K562 (cell line): ENCODE measurements around the gene SPIRE1. TPM values are rescaled to one million over a fixed set of nuclear protein-coding genes. Genes with fewer than 3 reads are reported as not detected.

Source experiments
- ATAC-seq: fragments of 200-7000 bp; cut with Tn5 transposase; 3 replicates; pipeline ENCODE4 v1.9.1; 2020; ENCODE audit warnings: moderate library complexity
- BruUV-seq: library from RNA; stranded (reverse); fragments of 400-500 nt; replicated peaks from 2 replicates; lab custom pipeline; 2021; lab: Mats Ljungman, UMichigan
- CTCF ChIA-PET: fragments of 300-600 bp; formaldehyde crosslinking; extraction: SDS; loops from one replicate; lab custom pipeline; 2021; ENCODE audit warnings: low intra/inter-chr PET ratio; lab: Yijun Ruan, JAX
- POLR2A ChIA-PET: fragments of 300-600, 350-650 bp; sonication (Branson Sonifier 250); formaldehyde crosslinking; extraction: SDS; loops from one replicate; lab custom pipeline; 2021; ENCODE audit warnings: antibody characterized with exemption, inconsistent platforms; lab: Yijun Ruan, JAX
- DNase-seq, 4 experiments: peaks; one replicate each; pipeline versions ENCODE4 v3.0.0 to v3.0.0-alpha.2; 2011 to 2018; ENCODE audit warnings: low spot score in 3 of 4, mixed read lengths in 3 of 4; ENCODE audit errors: extremely low read depth in 1 of 4
- FAIRE-seq: peaks from 2 replicates; lab custom pipeline; 2011; peaks lifted over from hg19 to GRCh38; lab: Jason Lieb, UNC
- H2AFZ ChIP-seq: 2 replicates; pipeline ENCODE4 v1.6.0; 2011; ENCODE audit warnings: low read depth, low read length, control low read depth, inconsistent platforms
- H3K27ac ChIP-seq: fragments of 200-600 bp; 3 replicates; pipeline ENCODE4 v1.8.0; 2011; ENCODE audit warnings: low read depth, mild to moderate bottlenecking, control low read depth, inconsistent platforms, low read length, moderate library complexity, mixed read lengths; ENCODE audit errors: extremely low read depth
- H3K27me3 ChIP-seq, 2 experiments: fragments of 300-600 bp in 1 of 2; 2 replicates in 1 of 2; 3 replicates in 1 of 2; pipeline versions ENCODE4 v1.6.0 to v1.8.0; 2011; ENCODE audit warnings: inconsistent platforms in 2 of 2, low read length in 2 of 2, mild to moderate bottlenecking in 1 of 2, mixed read lengths in 1 of 2, moderate library complexity in 1 of 2; ENCODE audit not compliant: control insufficient read depth in 2 of 2, insufficient read depth in 2 of 2
- H3K36me3 ChIP-seq: fragments of 300-600 bp; 3 replicates; pipeline ENCODE4 v1.8.0; 2011; ENCODE audit warnings: mild to moderate bottlenecking, low read length, inconsistent platforms; ENCODE audit not compliant: control insufficient read depth, insufficient read depth
- H3K4me1 ChIP-seq, 2 experiments: fragments of 200-600 bp in 1 of 2; replicated peaks in 1 of 2; 2 replicates in 1 of 2; 3 replicates in 1 of 2; pipeline versions ENCODE4 v1.5.1 to v1.8.0; 2011; ENCODE audit warnings: inconsistent platforms in 2 of 2, low read length in 2 of 2, mild to moderate bottlenecking in 1 of 2, mixed read lengths in 1 of 2, moderate library complexity in 1 of 2; ENCODE audit not compliant: control insufficient read depth in 2 of 2, insufficient read depth in 2 of 2
- H3K4me2 ChIP-seq: 2 replicates; pipeline ENCODE4 v1.6.1; 2011; ENCODE audit warnings: low read length, control low read depth, inconsistent platforms, mixed read lengths; ENCODE audit not compliant: insufficient read depth
- H3K4me3 ChIP-seq: fragments of 200-600 bp; sonication (generic), shearing (Covaris generic); 2 replicates; pipeline ENCODE4 v1.5.1; 2016; ENCODE audit warnings: control low read depth, inconsistent platforms
- H3K79me2 ChIP-seq: fragments of 200-600 bp; 3 replicates; pipeline ENCODE4 v1.8.0; 2011; ENCODE audit warnings: low read length, inconsistent platforms; ENCODE audit not compliant: control insufficient read depth, insufficient read depth
- H3K9ac ChIP-seq, 2 experiments: 2 replicates each; pipeline versions ENCODE4 v1.6.0 to v1.6.1; 2011; ENCODE audit warnings: low read depth in 2 of 2, low read length in 2 of 2, control low read depth in 1 of 2, inconsistent platforms in 1 of 2, mild to moderate bottlenecking in 1 of 2, mixed read lengths in 1 of 2; ENCODE audit not compliant: insufficient read depth in 1 of 2
- H3K9me1 ChIP-seq: one replicate; pipeline ENCODE4 v1.6.0; 2011; ENCODE audit warnings: inconsistent platforms, mild to moderate bottlenecking, low read length, moderate library complexity; ENCODE audit not compliant: control insufficient read depth, insufficient read depth
- H3K9me3 ChIP-seq: replicated peaks from 2 replicates; pipeline ENCODE4 v1.5.1; 2011; ENCODE audit warnings: low read depth, low read length, inconsistent platforms; ENCODE audit not compliant: control insufficient read depth, insufficient read depth
- H4K20me1 ChIP-seq: replicated peaks from 2 replicates; pipeline ENCODE4 v1.6.1; 2011; ENCODE audit warnings: low read length, inconsistent platforms, mixed read lengths; ENCODE audit not compliant: control insufficient read depth, insufficient read depth
- CTCFL ChIP-seq: IDR thresholded peaks from 2 replicates; pipeline ENCODE4 v1.6.1; 2011; ENCODE audit warnings: borderline replicate concordance, low read depth, mild to moderate bottlenecking, moderate library complexity, low read length; ENCODE audit not compliant: insufficient read depth, poor library complexity, severe bottlenecking
- DIDO1 ChIP-seq: fragments of 450-650 bp; IDR thresholded peaks from 2 replicates; pipeline ENCODE4 v1.6.1; 2016; ENCODE audit warnings: low read depth, missing biosample characterization, missing genetic modification characterization
- DMBX1 ChIP-seq: fragments of 250-450 bp; sonication (Bioruptor Pico); IDR thresholded peaks from 2 replicates; pipeline ENCODE4 v1.8.0; 2022; ENCODE audit warnings: inconsistent platforms, mild to moderate bottlenecking, moderate library complexity, borderline replicate concordance
- NONO ChIP-seq, 2 experiments: fragments of 200-400 bp in 1 of 2; fragments of 450-650 bp in 1 of 2; formaldehyde crosslinking in 1 of 2; IDR thresholded peaks; 2 replicates each; pipeline ENCODE4 v1.6.1; 2017; ENCODE audit warnings: low read depth in 2 of 2, mild to moderate bottlenecking in 2 of 2, moderate library complexity in 2 of 2, low read length in 1 of 2
- XRCC3 ChIP-seq: fragments of 450-650 bp; IDR thresholded peaks from 2 replicates; pipeline ENCODE4 v1.6.1; 2017; ENCODE audit warnings: mild to moderate bottlenecking, moderate library complexity
- ZBTB7A ChIP-seq: IDR thresholded peaks from 2 replicates; pipeline ENCODE4 v1.6.1; 2011; ENCODE audit warnings: low read depth, mild to moderate bottlenecking, low read length, moderate library complexity, borderline replicate concordance; ENCODE audit not compliant: control insufficient read depth
- ZNF609 ChIP-seq: sonication (generic); formaldehyde crosslinking; IDR thresholded peaks from 2 replicates; pipeline ENCODE4 v1.8.1; 2023; ENCODE audit warnings: missing genetic modification reagents, mild to moderate bottlenecking, borderline replicate concordance
- ZNF655 ChIP-seq: fragments of 250-450 bp; sonication (Bioruptor Pico); IDR thresholded peaks from 2 replicates; pipeline ENCODE4 v1.5.0; 2021
- WGBS: fragments of 100-300 bp; shearing (Covaris generic); methylation state at CpG from one replicate; pipeline ENCODE4 v1.1.6; 2016; ENCODE audit warnings: low coverage, mixed read lengths; ENCODE audit not compliant: insufficient coverage; ENCODE audit errors: missing lambda C conversion rate; 5-methylcytosine and 5-hydroxymethylcytosine counted together
- in situ Hi-C: fragments of 300-500 bp; cut with MboI; formaldehyde crosslinking; loops from 4 replicates; pipeline ENCODE4 v1.15.0; 2018; ENCODE audit warnings: inconsistent platforms, mixed read lengths
- intact Hi-C: fragments of 100-400 bp; cut with micrococcal nuclease; formaldehyde crosslinking; loops from 2 replicates; pipeline ENCODE4 v1.14.2; 2022
- polyA plus RNA-seq, 8 experiments: library from polyadenylated mRNA; depleted of rRNA in 4 of 8; stranded (reverse) in 5 of 8; unstranded in 3 of 8; fragments of >200 nt; fragmentation: Nextera tagmentation in 2 of 8; fragmentation: Illumina TruSeq in 1 of 8; extraction: Ambion mirVana in 2 of 8; extraction: Trizol in 1 of 8; gene quantifications; 2 replicates each; pipeline versions ENCODE4 v1.2.1 to v1.2.3, GENCODE V29; 2011 to 2014; ENCODE audit warnings: inconsistent platforms in 1 of 8, missing spikeins in 1 of 8
- total RNA-seq, 7 experiments: library from RNA; depleted of rRNA in 6 of 7; stranded (reverse); fragments of >200 nt in 6 of 7; fragmentation: Illumina TruSeq in 2 of 7; extraction: Trizol in 2 of 7; gene quantifications; 2 replicates each; pipeline versions ENCODE4 v1.2.1 to v1.2.3, GENCODE V29; 2011 to 2021; ENCODE audit warnings: low replicate concordance in 1 of 7

The SPIRE1 gene
- total and polyA plus RNA-seq, 9 of the 15 experiments (the other 6 are each of a cell fraction or from before 2014, with no cell fraction given): 2.9 to 14.0 (median 10.2) TPM

- POLR2A ChIA-PET: no interaction called here
- Histone ChIP-seq H2AFZ (no peak overlapping the region), H3K27ac (no peak overlapping the region), H3K4me1 (peaks cover 0 to 6% of the 10 kb centered on the region in 2 experiments; a peak in 1 of 5 replicates), H3K36me3 (peaks cover 11% of the 10 kb centered on the region; the same call in 2 of the 3 replicates), H3K4me3 (no peak overlapping the region), H3K9me1 (no peaks in the 10 kb centered on the region), H3K4me2 (no peak overlapping the region), H3K27me3 (no peaks in the 10 kb centered on the region), H4K20me1 (no peaks in the 10 kb centered on the region), H3K9me3 (no peaks in the 10 kb centered on the region; the same call in 1 of the 2 replicates), H3K79me2 (no peaks in the 10 kb centered on the region), H3K9ac (no peak overlapping the region)
- intact Hi-C loops (no loop called here), in situ Hi-C loops (no loop called here)
- FAIRE-seq: no peak
- TF ChIP-seq ZBTB7A (no peak), DMBX1 (no peak), ZNF655 (CRISPR knock-in tag) (no peak), DIDO1 (tag) (no peak), CTCFL (no peak), ZNF609 (CRISPR knock-in tag) (no peak), XRCC3 (no peak), NONO (IDR thresholded peaks at IDR 0.05; ENCODE audit: low read depth in 2 of 2, low read length in 1 of 2) (no peak)
- 99% methylated on average over 16 of the region's 31 CpGs for WGBS
- no TSS peak for BruUV-seq
- CTCF ChIA-PET: no interaction called here
- no peak for DNase-seq
- no peak for ATAC-seq
Measured at GRCh38 chr18:12432881-12433280, 225.0 kb downstream of the SPIRE1 start.
